ENCODE data around the gene KRT10.

KRT10 gene

GRCh38 chr17:40779181-40779909, 43.1 kb downstream of the KRT10 start (continued):
- no peak for TF ChIP-seq PRDM6 (tag by site-specific recombination; IDR thresholded peaks at IDR 0.05)
- TF ChIP-seq REPIN1 (tag by site-specific recombination; IDR thresholded peaks at IDR 0.05; ENCODE audit: low read depth) = no peak

- Histone ChIP-seq H3K4me3 (ENCODE audit: low read depth, low read length) (no peak overlapping the region), H3K36me3 (ENCODE audit: control insufficient read depth in 2 of 2, insufficient read depth in 1 of 2, low read length in 2 of 2) (no peaks in the 10 kb centered on the region), H3K27ac (ENCODE audit: extremely low read depth, low read depth, low read length) (no peak overlapping the region), H3K4me1 (ENCODE audit: control insufficient read depth, insufficient read depth, low read length) (no peaks in the 10 kb centered on the region), H3K9me3 (ENCODE audit: control insufficient read depth, insufficient read depth, low read depth, low read length) (no peaks in the 10 kb centered on the region)
- CTCF ChIA-PET = no interaction called here
- POLR2A ChIA-PET = no interaction called here
- TF ChIP-seq ZNF354C (tag by site-specific recombination; IDR thresholded peaks at IDR 0.05; ENCODE audit: borderline replicate concordance, low read depth) (no peak), ZNF777 (tag by site-specific recombination; IDR thresholded peaks at IDR 0.05; ENCODE audit: borderline replicate concordance) (no peak), OSR2 (tag by site-specific recombination; IDR thresholded peaks at IDR 0.05) (no peak), ZNF23 (tag by site-specific recombination; IDR thresholded peaks at IDR 0.05; ENCODE audit: borderline replicate concordance) (no peak), BCL11B (tag by site-specific recombination; IDR thresholded peaks at IDR 0.05; ENCODE audit: low read depth) (no peak), ZNF2 (tag by site-specific recombination; IDR thresholded peaks at IDR 0.05) (no peak), ZNF677 (tag by site-specific recombination; IDR thresholded peaks at IDR 0.05) (no peak), ZNF341 (tag by site-specific recombination; IDR thresholded peaks at IDR 0.05; ENCODE audit: low read depth) (no peak), ZBTB17 (tag by site-specific recombination; IDR thresholded peaks at IDR 0.05) (no peak), KLF16 (tag by site-specific recombination; IDR thresholded peaks at IDR 0.05) (no peak), ZNF521 (tag by site-specific recombination; IDR thresholded peaks at IDR 0.05) (no peak), SALL2 (tag by site-specific recombination; IDR thresholded peaks at IDR 0.05; ENCODE audit: borderline replicate concordance) (no peak), ZNF664 (tag by site-specific recombination; IDR thresholded peaks at IDR 0.05) (no peak), SCRT1 (tag by site-specific recombination; IDR thresholded peaks at IDR 0.05; ENCODE audit: borderline replicate concordance) (no peak), ZSCAN4 (tag by site-specific recombination; IDR thresholded peaks at IDR 0.05) (no peak), ZBTB20 (tag by site-specific recombination; IDR thresholded peaks at IDR 0.05) (no peak)
These were observed 44.0 kb downstream of the KRT10 start for GRCh38 chr17:40778461-40778860.

DNA sequence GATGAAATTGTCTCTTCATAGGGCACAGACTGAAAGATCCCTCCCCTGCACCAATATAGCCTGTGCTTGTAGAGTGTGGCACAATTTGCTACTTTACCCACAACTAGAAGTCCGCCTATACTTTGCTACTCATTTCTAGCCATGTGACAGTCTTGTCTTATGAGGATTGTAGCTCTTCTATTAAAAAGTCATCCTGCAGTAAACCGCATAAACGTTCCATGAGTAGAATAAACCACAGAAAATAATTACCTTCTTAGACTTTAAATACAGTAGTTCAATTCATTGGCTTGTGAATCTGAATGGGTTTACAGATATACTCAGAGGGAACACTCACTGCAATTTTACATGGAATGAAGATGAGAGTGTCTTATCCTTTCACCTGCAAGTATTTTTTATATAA, 44.4 kb downstream of the KRT10 start:
- Histone ChIP-seq H3K36me3 (ENCODE audit: control insufficient read depth in 2 of 2, insufficient read depth in 1 of 2, low read length in 2 of 2) (no peaks in the 10 kb centered on the region), H3K9me3 (ENCODE audit: control insufficient read depth, insufficient read depth, low read depth, low read length) (no peaks in the 10 kb centered on the region), H3K27ac (ENCODE audit: extremely low read depth, low read depth, low read length) (no peak overlapping the region), H3K4me3 (ENCODE audit: low read depth, low read length) (no peak overlapping the region), H3K4me1 (ENCODE audit: control insufficient read depth, insufficient read depth, low read length) (no peaks in the 10 kb centered on the region)
- ChIA-PET POLR2A (no interaction called here), CTCF (interaction anchor here (0.6 kb wide), 1 partner anchor 1040 kb away, joined by 4 read pairs; no protein-coding TSS in a partner anchor)
- TF ChIP-seq ZNF350 (tag by site-specific recombination; IDR thresholded peaks at IDR 0.05) = no peak
- TF ChIP-seq, protein P1, sequence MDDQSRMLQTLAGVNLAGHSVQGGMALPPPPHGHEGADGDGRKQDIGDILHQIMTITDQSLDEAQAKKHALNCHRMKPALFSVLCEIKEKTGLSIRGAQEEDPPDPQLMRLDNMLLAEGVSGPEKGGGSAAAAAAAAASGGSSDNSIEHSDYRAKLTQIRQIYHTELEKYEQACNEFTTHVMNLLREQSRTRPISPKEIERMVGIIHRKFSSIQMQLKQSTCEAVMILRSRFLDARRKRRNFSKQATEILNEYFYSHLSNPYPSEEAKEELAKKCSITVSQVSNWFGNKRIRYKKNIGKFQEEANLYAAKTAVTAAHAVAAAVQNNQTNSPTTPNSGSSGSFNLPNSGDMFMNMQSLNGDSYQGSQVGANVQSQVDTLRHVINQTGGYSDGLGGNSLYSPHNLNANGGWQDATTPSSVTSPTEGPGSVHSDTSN (CRISPR knock-in tag; IDR thresholded peaks at IDR 0.05) = no peak
- no peak for TF ChIP-seq ZNF670 (tag by site-specific recombination; IDR thresholded peaks at IDR 0.05; ENCODE audit: low read depth)
- TF ChIP-seq ZNF174 (tag by site-specific recombination; IDR thresholded peaks at IDR 0.05) = no peak
- no peak for TF ChIP-seq PRDM1 (tag by site-specific recombination; IDR thresholded peaks at IDR 0.05)
- TF ChIP-seq ZNF510 (tag by site-specific recombination; IDR thresholded peaks at IDR 0.05; ENCODE audit: insufficient replicate concordance) = no peak
- no peak for TF ChIP-seq ZNF175 (tag by site-specific recombination; IDR thresholded peaks at IDR 0.05)
- TF ChIP-seq ZNF202 (tag by site-specific recombination; IDR thresholded peaks at IDR 0.05; ENCODE audit: borderline replicate concordance) = no peak
- TF ChIP-seq ZNF530 (tag by site-specific recombination; IDR thresholded peaks at IDR 0.05; ENCODE audit: low read depth) = no peak
- TF ChIP-seq, protein P2, sequence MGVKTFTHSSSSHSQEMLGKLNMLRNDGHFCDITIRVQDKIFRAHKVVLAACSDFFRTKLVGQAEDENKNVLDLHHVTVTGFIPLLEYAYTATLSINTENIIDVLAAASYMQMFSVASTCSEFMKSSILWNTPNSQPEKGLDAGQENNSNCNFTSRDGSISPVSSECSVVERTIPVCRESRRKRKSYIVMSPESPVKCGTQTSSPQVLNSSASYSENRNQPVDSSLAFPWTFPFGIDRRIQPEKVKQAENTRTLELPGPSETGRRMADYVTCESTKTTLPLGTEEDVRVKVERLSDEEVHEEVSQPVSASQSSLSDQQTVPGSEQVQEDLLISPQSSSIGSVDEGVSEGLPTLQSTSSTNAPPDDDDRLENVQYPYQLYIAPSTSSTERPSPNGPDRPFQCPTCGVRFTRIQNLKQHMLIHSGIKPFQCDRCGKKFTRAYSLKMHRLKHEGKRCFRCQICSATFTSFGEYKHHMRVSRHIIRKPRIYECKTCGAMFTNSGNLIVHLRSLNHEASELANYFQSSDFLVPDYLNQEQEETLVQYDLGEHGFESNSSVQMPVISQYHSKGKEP (tag by site-specific recombination; IDR thresholded peaks at IDR 0.05) = no peak

All from HEK293 (cell line).